SHP77 treated with DMSO at 0.1 percent for 48 hours (cell line): ENCODE measurements around the gene ZC3HAV1L.
A peak's percentile ranks its signal among the peaks of the same experiment; 100 is the strongest.
"Not testable (repeated sequence)": the region's sequence is repeated elsewhere in the genome, so short reads cannot be mapped to it uniquely, and the experiment has no call there.

Experiments
- DNase-seq: peaks from one replicate; lab custom pipeline; 2025; lab: John Stamatoyannopoulos, UW

Gene ZC3HAV1L

GRCh38 chr7:139016931-139017511 lies 18.8 kb downstream of the ZC3HAV1L start:
- DNase-seq, result peak; percentile 35

- DNase-seq, result no peak
Observed at GRCh38 chr7:139011373-139011772, 24.5 kb downstream of the ZC3HAV1L start.

DNA sequence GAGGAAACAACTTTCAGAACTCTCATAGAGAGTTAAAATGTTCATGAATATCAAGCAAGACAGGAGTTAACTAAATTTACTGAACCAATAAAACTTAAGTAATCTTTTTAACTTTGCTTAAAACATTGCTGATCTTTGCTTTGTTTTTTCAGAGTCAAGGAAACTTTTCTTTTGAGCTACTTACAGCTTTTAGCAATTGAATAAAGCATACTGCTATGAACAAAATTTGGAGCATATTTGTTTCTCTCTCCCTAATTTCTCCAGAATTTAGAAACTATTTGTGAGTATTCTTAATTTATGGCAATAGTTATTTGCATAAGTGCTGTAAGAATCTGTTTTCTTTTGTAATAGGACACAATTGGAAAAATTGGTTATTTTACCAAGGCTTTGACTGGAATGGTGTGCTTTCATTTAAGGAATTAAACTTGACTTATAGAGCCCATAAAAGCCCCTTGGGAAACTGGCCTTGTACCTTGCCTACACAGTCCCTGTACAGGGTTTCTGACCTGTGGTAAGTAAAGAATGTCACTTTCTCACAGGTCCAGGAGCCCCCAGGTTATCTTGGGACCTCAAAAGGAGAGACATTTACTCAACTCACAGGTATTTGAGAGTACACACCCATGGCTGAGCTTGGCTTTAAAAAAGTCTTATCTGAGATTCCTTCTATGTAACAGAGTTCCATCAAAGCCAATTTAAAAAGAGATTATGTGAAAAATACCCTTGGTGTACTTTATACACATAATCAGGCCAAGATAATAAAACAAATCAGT lies 31.3 kb downstream of the ZC3HAV1L start:
- DNase-seq, result no peak

DNA sequence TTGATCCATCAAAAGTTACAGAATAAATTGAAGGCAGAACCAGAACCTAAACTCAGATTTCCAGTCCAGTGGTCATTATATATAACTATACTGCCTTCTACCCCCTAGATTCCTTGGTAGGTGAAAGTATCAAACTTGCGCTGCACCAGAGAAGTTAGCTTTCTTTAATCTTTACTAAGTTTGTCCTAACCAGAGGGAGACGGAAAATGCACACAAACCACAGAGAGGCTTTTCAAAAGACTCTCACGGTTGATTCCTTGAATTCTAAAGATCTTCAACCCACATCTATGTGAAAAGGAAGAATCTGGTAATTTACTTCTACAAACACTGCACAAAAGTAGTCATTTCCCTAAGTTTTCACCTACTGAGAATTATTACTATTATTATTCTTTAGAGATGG lies 36.4 kb downstream of the ZC3HAV1L start:
- no peak for DNase-seq

DNA sequence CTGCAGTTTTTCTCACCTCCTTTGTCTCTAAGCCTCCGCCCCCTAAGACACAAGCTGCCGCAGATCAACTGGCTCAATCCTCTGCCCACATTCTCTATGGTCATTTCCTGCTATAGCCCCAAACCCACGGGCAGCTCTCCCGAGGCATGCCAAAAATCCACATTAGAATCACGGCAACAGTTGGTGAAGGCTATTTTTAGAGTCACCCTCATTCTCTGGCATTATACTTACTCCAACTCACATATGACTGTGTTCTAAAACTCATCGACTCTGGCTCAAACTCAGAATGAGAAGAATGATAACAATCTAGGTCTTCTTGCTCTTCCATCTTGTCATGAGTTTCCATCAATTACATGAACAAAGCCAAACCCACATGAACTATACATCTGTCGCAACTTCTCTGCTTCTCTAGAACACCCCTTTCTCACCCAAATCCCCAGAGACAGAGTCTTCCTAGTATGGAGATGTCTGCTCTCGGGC lies 43.8 kb downstream of the ZC3HAV1L start:
- DNase-seq, result no peak

- DNase-seq, result no peak
Observed at GRCh38 chr7:138987686-138988085, 48.2 kb downstream of the ZC3HAV1L start.

GRCh38 chr7:138982204-138982623 lies 53.6 kb downstream of the ZC3HAV1L start:
- no peak for DNase-seq

GRCh38 chr7:138981332-138982203 lies 54.3 kb downstream of the ZC3HAV1L start, which contains the start of gene KIAA1549:
Gene KIAA1549, minus strand, starts transcription at chr7:138981389. Its CDS starts 120 bp downstream, at chr7:138981269.
- DNase-seq, result peak; percentile 32

- peak; percentile 1 for DNase-seq
Observed at GRCh38 chr7:138980563-138981291, 55.1 kb downstream of the ZC3HAV1L start.

GRCh38 chr7:138979988-138980562 lies 55.8 kb downstream of the ZC3HAV1L start:
- DNase-seq, result peak; percentile 9

DNA sequence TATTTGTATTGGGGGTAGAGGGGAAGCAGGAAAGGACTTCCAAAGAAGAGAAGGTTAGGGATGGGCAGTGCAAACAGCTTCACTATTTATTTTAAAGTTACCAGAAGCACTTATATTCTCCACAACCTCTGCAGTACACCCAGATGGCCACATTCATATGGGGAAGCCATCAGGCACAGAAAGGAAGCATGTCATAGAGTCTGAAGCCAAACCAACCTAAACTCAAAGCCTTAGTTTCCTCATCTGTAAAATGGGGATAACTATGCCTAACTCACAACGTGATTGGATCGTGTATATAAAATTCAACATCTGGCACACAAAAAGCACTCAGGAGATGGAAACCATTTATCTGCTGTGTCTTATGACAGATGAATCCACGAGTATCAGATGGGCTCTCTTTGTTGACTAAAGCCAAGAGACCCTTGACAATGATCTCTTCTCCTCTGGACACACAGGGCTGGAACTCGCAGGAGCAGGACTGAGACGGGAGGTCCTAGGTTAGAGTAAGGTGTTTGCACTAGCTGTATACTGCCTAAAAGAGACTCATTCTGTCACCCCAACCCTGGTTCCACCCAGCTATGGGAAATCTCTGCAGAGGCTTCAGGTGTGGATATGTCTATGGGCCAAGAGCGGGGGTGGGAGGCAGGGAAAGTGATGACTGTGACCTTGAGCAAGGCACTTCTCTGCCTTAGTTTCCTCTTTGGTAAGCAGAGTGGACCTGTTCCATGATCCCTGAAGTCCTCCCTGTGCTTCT lies 56.4 kb downstream of the ZC3HAV1L start:
- DNase-seq, result peak; percentile 7

- DNase-seq, result no peak
Observed at GRCh38 chr7:138978541-138979184, 57.2 kb downstream of the ZC3HAV1L start.

GRCh38 chr7:138976161-138976560 lies 59.7 kb downstream of the ZC3HAV1L start:
- not testable (repeated sequence) for DNase-seq
